Peyer's patch (tissue), 4 donors: Measurements from ENCODE around the gene DDIT4.

Source experiments
- CTCF ChIP-seq, 6 experiments: fragments of 450-650 bp in 4 of 6; fragments of 200-600 bp in 2 of 6; sonication (generic) in 1 of 6; IDR thresholded peaks; one replicate each; pipeline ENCODE4 v1.5.1; 2017 to 2019; ENCODE audit warnings: antibody characterized with exemption in 6 of 6, mild to moderate bottlenecking in 3 of 6, moderate library complexity in 1 of 6
- POLR2A ChIP-seq, 2 donors: fragments of 450-650 bp; IDR thresholded peaks; one replicate each; pipeline ENCODE4 v1.5.1; 2017; ENCODE audit warnings: antibody characterized with exemption in 2 of 2, mild to moderate bottlenecking in 2 of 2, moderate library complexity in 2 of 2

GRCh38 chr10:72320676-72321247 is 47.0 kb downstream of the DDIT4 start:
- no peak for TF ChIP-seq CTCF (IDR thresholded peaks at IDR 0.05)
- no peak for TF ChIP-seq POLR2A (IDR thresholded peaks at IDR 0.05)
